ENCODE results near the gene SH3PXD2A.

DNA sequence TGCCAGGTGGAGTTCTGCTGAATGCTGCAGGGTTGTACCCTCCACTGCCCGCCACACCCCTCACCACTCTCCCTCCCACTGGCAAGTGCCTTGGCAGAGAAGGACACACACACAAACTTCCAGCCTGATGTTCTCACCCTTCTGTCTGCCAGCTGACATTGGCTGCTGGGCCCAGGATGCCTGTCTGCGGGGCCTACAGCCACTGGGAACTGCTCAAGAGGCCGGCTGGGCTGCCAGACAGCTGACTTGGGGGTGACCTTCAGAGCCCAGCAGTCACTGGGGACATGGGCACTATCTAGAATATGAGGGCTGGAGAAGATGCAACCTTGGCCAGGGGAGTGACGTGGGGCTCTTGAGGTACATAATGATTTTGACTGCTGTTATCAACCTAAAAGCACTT, 157.1 kb downstream of the SH3PXD2A start:
- TF ChIP-seq, protein P1, sequence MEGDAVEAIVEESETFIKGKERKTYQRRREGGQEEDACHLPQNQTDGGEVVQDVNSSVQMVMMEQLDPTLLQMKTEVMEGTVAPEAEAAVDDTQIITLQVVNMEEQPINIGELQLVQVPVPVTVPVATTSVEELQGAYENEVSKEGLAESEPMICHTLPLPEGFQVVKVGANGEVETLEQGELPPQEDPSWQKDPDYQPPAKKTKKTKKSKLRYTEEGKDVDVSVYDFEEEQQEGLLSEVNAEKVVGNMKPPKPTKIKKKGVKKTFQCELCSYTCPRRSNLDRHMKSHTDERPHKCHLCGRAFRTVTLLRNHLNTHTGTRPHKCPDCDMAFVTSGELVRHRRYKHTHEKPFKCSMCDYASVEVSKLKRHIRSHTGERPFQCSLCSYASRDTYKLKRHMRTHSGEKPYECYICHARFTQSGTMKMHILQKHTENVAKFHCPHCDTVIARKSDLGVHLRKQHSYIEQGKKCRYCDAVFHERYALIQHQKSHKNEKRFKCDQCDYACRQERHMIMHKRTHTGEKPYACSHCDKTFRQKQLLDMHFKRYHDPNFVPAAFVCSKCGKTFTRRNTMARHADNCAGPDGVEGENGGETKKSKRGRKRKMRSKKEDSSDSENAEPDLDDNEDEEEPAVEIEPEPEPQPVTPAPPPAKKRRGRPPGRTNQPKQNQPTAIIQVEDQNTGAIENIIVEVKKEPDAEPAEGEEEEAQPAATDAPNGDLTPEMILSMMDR (IDR thresholded peaks at IDR 0.05) = no peak
- no peak for TF ChIP-seq POLR2A (IDR thresholded peaks at IDR 0.05)
